ENCODE measurements around the gene UBQLN3.

DNA sequence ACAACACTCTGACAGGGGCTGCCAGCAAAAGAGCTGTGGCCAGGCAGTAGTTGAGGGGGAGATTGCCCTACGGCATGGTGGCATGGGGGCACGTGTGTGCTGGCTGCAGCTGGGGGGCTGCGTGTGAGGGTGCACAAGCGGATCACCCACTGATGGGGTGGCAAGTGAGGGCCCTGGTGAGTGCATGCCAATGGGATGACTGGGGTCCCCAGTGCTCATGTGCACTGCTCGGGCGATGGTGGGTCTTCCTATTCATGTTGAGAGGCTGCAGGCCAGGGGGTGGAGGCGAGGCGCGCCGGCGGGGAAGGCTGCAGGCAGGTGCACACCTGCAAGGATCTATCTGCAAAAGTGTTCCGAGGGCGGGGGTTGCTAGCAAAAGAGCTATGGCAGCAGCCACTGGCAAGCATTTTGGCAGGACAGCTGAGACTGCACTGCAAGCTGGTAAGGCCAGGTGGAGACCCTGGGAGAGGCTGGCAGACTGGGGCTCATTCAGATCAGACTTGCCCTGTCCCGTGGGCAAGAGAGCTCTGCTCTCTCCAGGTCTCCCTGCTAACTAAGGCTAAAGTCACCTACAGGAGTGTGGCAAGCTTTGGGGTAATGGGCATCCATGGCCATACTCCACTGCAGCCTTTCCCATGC lies 48.7 kb downstream of the UBQLN3 start:
- TF ChIP-seq CTCF (IDR thresholded peaks at IDR 0.05) (no peak), POLR2A (IDR thresholded peaks at IDR 0.05) (no peak), EP300 (IDR thresholded peaks at IDR 0.05) (no peak)
